Left ventricle myocardium superior (tissue), 1 donor: ENCODE measurements around the gene USP33. TPM values are rescaled to one million over a fixed set of nuclear protein-coding genes. Genes with fewer than 3 reads are reported as not detected.

Experiments used
- total RNA-seq: library from RNA; stranded (reverse); fragmentation: NEBNext Ultra II Directional; extraction: Animal tissue kit (Norgen Biotek cat#: 25700); gene quantifications from one replicate; pipeline ENCODE4 v1.2.1, GENCODE V29; 2021
- donor health status: DM: no; HTN: yes; CAD: no; lungs with severe emphysema.

The USP33 gene
- total RNA-seq, 1 donor from 2014 or later, result 29.0 TPM

Other genes with a start within 250 kb of the USP33 start
- gene ZZZ3, start 77.2 kb downstream of the USP33 start, total RNA-seq, result 34.9 TPM
- 9.7 TPM for gene MIGA1, start 19.8 kb upstream of the USP33 start, total RNA-seq
- gene NEXN, start 128.8 kb upstream of the USP33 start, total RNA-seq, result 365 TPM
- gene FUBP1, start 219.2 kb upstream of the USP33 start, total RNA-seq, result 50.7 TPM
- gene DNAJB4, start 245.1 kb upstream of the USP33 start, total RNA-seq, result 99.4 TPM